Trophoblast cell (in vitro differentiated cells and primary cell): ENCODE measurements around the gene PIP5KL1.

ENCODE experiments used
- DNase-seq, 2 donors: peaks; one replicate each; pipeline ENCODE4 v3.0.0-alpha.2; 2016
- H2AFZ ChIP-seq: 2 replicates; pipeline ENCODE4 v1.6.1; 2013; ENCODE audit warnings: low read length, moderate library complexity, mild to moderate bottlenecking; ENCODE audit not compliant: insufficient read depth, poor library complexity
- H2AK5ac ChIP-seq: 2 replicates; pipeline ENCODE4 v1.6.1; 2013; ENCODE audit warnings: mild to moderate bottlenecking, low read length
- H2BK120ac ChIP-seq: 2 replicates; pipeline ENCODE4 v1.6.1; 2013; ENCODE audit warnings: low read length, mild to moderate bottlenecking, moderate library complexity; ENCODE audit not compliant: insufficient read depth, poor library complexity
- H2BK12ac ChIP-seq: 2 replicates; pipeline ENCODE4 v1.6.1; 2013; ENCODE audit warnings: mild to moderate bottlenecking, low read length, moderate library complexity
- H2BK5ac ChIP-seq: 2 replicates; pipeline ENCODE4 v1.6.1; 2013; ENCODE audit warnings: low read length, low read depth, moderate library complexity, mild to moderate bottlenecking; ENCODE audit not compliant: poor library complexity
- H3K14ac ChIP-seq: 2 replicates; pipeline ENCODE4 v1.6.1; 2013; ENCODE audit warnings: mild to moderate bottlenecking, low read length
- H3K18ac ChIP-seq: 2 replicates; pipeline ENCODE4 v1.6.1; 2013; ENCODE audit warnings: mild to moderate bottlenecking, low read length
- H3K23ac ChIP-seq: 2 replicates; pipeline ENCODE4 v1.6.1; 2013; ENCODE audit warnings: low read length
- H3K27ac ChIP-seq: 2 replicates; pipeline ENCODE4 v1.5.1; 2013; ENCODE audit warnings: low read depth, mild to moderate bottlenecking, inconsistent platforms, low read length, moderate library complexity
- H3K27me3 ChIP-seq: 2 replicates; pipeline ENCODE4 v1.6.1; 2013; ENCODE audit warnings: inconsistent platforms, mild to moderate bottlenecking, low read length, moderate library complexity; ENCODE audit not compliant: insufficient read depth
- H3K36me3 ChIP-seq, 2 experiments: 1 replicate in 1 of 2; 2 replicates in 1 of 2; pipeline ENCODE4 v1.6.1; 2013; ENCODE audit warnings: low read length in 2 of 2, mild to moderate bottlenecking in 2 of 2, moderate library complexity in 1 of 2; ENCODE audit not compliant: insufficient read depth in 2 of 2, control insufficient read depth in 1 of 2
- H3K4ac ChIP-seq: 2 replicates; pipeline ENCODE4 v1.6.1; 2013; ENCODE audit warnings: low read depth, mild to moderate bottlenecking, low read length, moderate library complexity
- H3K4me1 ChIP-seq, 2 experiments: 1 replicate in 1 of 2; 2 replicates in 1 of 2; pipeline ENCODE4 v1.6.1; 2013; ENCODE audit warnings: low read length in 2 of 2, mild to moderate bottlenecking in 2 of 2, moderate library complexity in 1 of 2; ENCODE audit not compliant: insufficient read depth in 2 of 2, control insufficient read depth in 1 of 2
- H3K4me2 ChIP-seq: 2 replicates; pipeline ENCODE4 v1.6.1; 2013; ENCODE audit warnings: inconsistent platforms, mild to moderate bottlenecking, low read length, moderate library complexity
- H3K4me3 ChIP-seq: 2 replicates; pipeline ENCODE4 v1.5.1; 2013; ENCODE audit warnings: mild to moderate bottlenecking, low read depth, low read length, inconsistent platforms
- H3K79me1 ChIP-seq: one replicate; pipeline ENCODE4 v1.6.1; 2013; ENCODE audit warnings: low read length
- H3K79me2 ChIP-seq: 2 replicates; pipeline ENCODE4 v1.6.1; 2013; ENCODE audit warnings: low read length, mild to moderate bottlenecking; ENCODE audit not compliant: control insufficient read depth, insufficient read depth, poor library complexity
- H3K9ac ChIP-seq: 2 replicates; pipeline ENCODE4 v1.6.1; 2013; ENCODE audit warnings: mild to moderate bottlenecking, low read length
- H3K9me3 ChIP-seq: 2 replicates; pipeline ENCODE4 v1.6.1; 2013; ENCODE audit warnings: low read depth, mild to moderate bottlenecking, control low read depth, inconsistent platforms, low read length; ENCODE audit not compliant: insufficient read depth
- H4K12ac ChIP-seq: 2 replicates; pipeline ENCODE4 v1.6.1; 2013; ENCODE audit warnings: low read depth, mild to moderate bottlenecking, low read length, moderate library complexity
- H4K8ac ChIP-seq: 2 replicates; pipeline ENCODE4 v1.6.1; 2013; ENCODE audit warnings: low read depth, mild to moderate bottlenecking, low read length, moderate library complexity
- H4K91ac ChIP-seq: one replicate; pipeline ENCODE4 v1.6.1; 2013; ENCODE audit warnings: low read depth, mild to moderate bottlenecking, low read length, moderate library complexity
- WGBS: extraction: QIAGEN DNeasy Blood & Tissue Kit; methylation state at CpG from one replicate; pipeline ENCODE4 v1.1.7; 2013; ENCODE audit warnings: missing lambda C conversion rate; ENCODE audit not compliant: insufficient read length, insufficient coverage; ENCODE audit errors: extremely low coverage; 5-methylcytosine and 5-hydroxymethylcytosine counted together

PIP5KL1 gene

GRCh38 chr9:127923771-127924170, 6.8 kb downstream of the PIP5KL1 start:
- no CpG with 5 or more reads among the region's 8 CpGs for WGBS
- H3K4me3 ChIP-seq: no peak overlapping the region
- H4K8ac ChIP-seq: no peak overlapping the region
- H2AFZ ChIP-seq: no peak overlapping the region
- H3K4ac ChIP-seq: no peak overlapping the region
- H3K79me2 ChIP-seq: no peaks in the 10 kb centered on the region
- H3K18ac ChIP-seq: no peak overlapping the region
- H3K4me2 ChIP-seq: no peak overlapping the region
- H3K4me1 ChIP-seq: peaks cover 9 to 20% of the 10 kb centered on the region in 2 experiments
- H2BK12ac ChIP-seq: no peak overlapping the region
- H3K27ac ChIP-seq: no peak overlapping the region
- peaks cover 5% of the 10 kb centered on the region for H3K79me1 ChIP-seq
- no peak overlapping the region for H2BK120ac ChIP-seq
- no peak overlapping the region for H2BK5ac ChIP-seq
- no peak overlapping the region for H4K91ac ChIP-seq
- H3K9ac ChIP-seq: no peak overlapping the region
- no peak overlapping the region for H3K14ac ChIP-seq
- no peaks in the 10 kb centered on the region for H3K36me3 ChIP-seq
- H3K23ac ChIP-seq: no peak overlapping the region
- peaks cover 2% of the 10 kb centered on the region for H3K9me3 ChIP-seq
- no peak overlapping the region for H4K12ac ChIP-seq
- peak; percentile 93 to 98 for DNase-seq
- peaks cover 13% of the 10 kb centered on the region for H3K27me3 ChIP-seq
- H2AK5ac ChIP-seq: no peak overlapping the region

- H3K9ac ChIP-seq: no peak overlapping the region
- H3K79me2 ChIP-seq: no peaks in the 10 kb centered on the region
These were observed 7.5 kb downstream of the PIP5KL1 start for GRCh38 chr9:127923046-127923445.

GRCh38 chr9:127921557-127922120, 8.9 kb downstream of the PIP5KL1 start:
- Histone ChIP-seq H3K4ac (no peak overlapping the region), H3K4me1 (peaks cover 9 to 11% of the 10 kb centered on the region in 2 experiments), H3K9ac (no peak overlapping the region), H4K12ac (no peak overlapping the region), H2AFZ (no peak overlapping the region), H3K79me1 (peaks cover 3% of the 10 kb centered on the region), H3K79me2 (no peaks in the 10 kb centered on the region), H3K27me3 (peaks cover 1% of the 10 kb centered on the region), H4K91ac (no peak overlapping the region), H2BK12ac (no peak overlapping the region), H4K8ac (no peak overlapping the region), H3K27ac (no peak overlapping the region), H3K18ac (no peak overlapping the region), H3K23ac (no peak overlapping the region), H3K4me2 (no peak overlapping the region), H2BK5ac (no peak overlapping the region), H2AK5ac (no peak overlapping the region), H2BK120ac (no peak overlapping the region), H3K9me3 (peaks cover 2% of the 10 kb centered on the region), H3K14ac (no peak overlapping the region), H3K36me3 (no peaks in the 10 kb centered on the region), H3K4me3 (no peak overlapping the region)
- DNase-seq: peak; percentile 43 to 76
- no CpG with 5 or more reads among the region's 45 CpGs for WGBS

More at GRCh38 chr9:127923046-127923445, 7.5 kb downstream of the PIP5KL1 start:
- Histone ChIP-seq H2AFZ (no peak overlapping the region), H4K8ac (no peak overlapping the region), H3K4me2 (no peak overlapping the region), H2BK120ac (no peak overlapping the region), H3K9me3 (peaks cover 2% of the 10 kb centered on the region), H2AK5ac (no peak overlapping the region), H4K12ac (no peak overlapping the region), H3K23ac (no peak overlapping the region), H3K18ac (no peak overlapping the region), H3K36me3 (no peaks in the 10 kb centered on the region), H2BK5ac (no peak overlapping the region), H4K91ac (no peak overlapping the region), H3K4ac (no peak overlapping the region), H3K14ac (no peak overlapping the region), H3K79me1 (peaks cover 5% of the 10 kb centered on the region), H3K27me3 (peaks cover 10% of the 10 kb centered on the region), H2BK12ac (no peak overlapping the region), H3K27ac (no peak overlapping the region), H3K4me3 (no peak overlapping the region), H3K4me1 (peaks cover 13 to 18% of the 10 kb centered on the region in 2 experiments)
- no CpG with 5 or more reads among the region's 6 CpGs for WGBS
- peak; percentile 98 to 99 for DNase-seq

- H3K36me3 ChIP-seq: no peaks in the 10 kb centered on the region
- H3K9me3 ChIP-seq: peaks cover 2% of the 10 kb centered on the region
- WGBS: no CpG with 5 or more reads among the region's 7 CpGs
- H3K9ac ChIP-seq: no peak overlapping the region
- no peak overlapping the region for H4K12ac ChIP-seq
- H3K27me3 ChIP-seq: no peaks in the 10 kb centered on the region
- H4K91ac ChIP-seq: peak overlapping the region; percentile 17
- no peak overlapping the region for H3K4me3 ChIP-seq
- no peak overlapping the region for H2AK5ac ChIP-seq
- H2BK5ac ChIP-seq: no peak overlapping the region
- H2BK120ac ChIP-seq: no peak overlapping the region
- no peak for DNase-seq
- peaks cover 5% of the 10 kb centered on the region for H3K79me1 ChIP-seq
- H2AFZ ChIP-seq: no peak overlapping the region
- no peak overlapping the region for H3K4me2 ChIP-seq
- peaks cover 11% of the 10 kb centered on the region in 2 experiments for H3K4me1 ChIP-seq
- no peak overlapping the region for H3K23ac ChIP-seq
- no peak overlapping the region for H3K27ac ChIP-seq
- H3K79me2 ChIP-seq: no peaks in the 10 kb centered on the region
- no peak overlapping the region for H3K14ac ChIP-seq
- H2BK12ac ChIP-seq: no peak overlapping the region
- H4K8ac ChIP-seq: no peak overlapping the region
- no peak overlapping the region for H3K4ac ChIP-seq
- H3K18ac ChIP-seq: no peak overlapping the region
These were observed 9.8 kb downstream of the PIP5KL1 start for GRCh38 chr9:127920794-127921193.
